Loucy (cell line): ENCODE measurements around the gene TAF4.

Experiments
- EZH2phosphoT487 ChIP-seq: fragments of 200-600 bp; IDR thresholded peaks from 2 replicates; pipeline ENCODE4 v1.6.1; 2018; ENCODE audit warnings: antibody characterized with exemption, mild to moderate bottlenecking, moderate library complexity, borderline replicate concordance
- TF ChIP-seq, protein P1 (sequence below): fragments of 200-600 bp; sonication (generic); conservative IDR thresholded peaks from 2 replicates; pipeline ENCODE4 v1.5.1; 2014; ENCODE audit warnings: mild to moderate bottlenecking, antibody characterized with exemption, low read length

DNA sequence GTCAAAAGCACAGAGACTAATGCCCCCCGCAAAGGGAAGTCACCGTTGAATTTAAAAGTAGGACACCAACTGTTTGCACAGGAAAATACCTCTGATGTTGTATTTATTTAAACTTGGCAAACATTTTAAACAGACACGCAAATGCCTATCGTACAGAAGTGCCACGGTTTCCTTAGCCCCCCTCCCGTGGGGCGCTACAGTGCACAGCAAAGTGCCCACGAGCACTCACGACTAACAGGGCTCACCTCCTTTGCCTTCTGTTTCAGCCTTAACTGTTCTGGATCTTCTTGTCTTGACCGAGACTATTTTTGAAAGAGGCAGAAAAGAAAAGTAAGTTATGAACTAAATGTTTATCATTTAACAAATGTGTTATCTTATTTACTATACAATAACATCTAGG, 67.8 kb downstream of the TAF4 start:
- TF ChIP-seq, protein P1, sequence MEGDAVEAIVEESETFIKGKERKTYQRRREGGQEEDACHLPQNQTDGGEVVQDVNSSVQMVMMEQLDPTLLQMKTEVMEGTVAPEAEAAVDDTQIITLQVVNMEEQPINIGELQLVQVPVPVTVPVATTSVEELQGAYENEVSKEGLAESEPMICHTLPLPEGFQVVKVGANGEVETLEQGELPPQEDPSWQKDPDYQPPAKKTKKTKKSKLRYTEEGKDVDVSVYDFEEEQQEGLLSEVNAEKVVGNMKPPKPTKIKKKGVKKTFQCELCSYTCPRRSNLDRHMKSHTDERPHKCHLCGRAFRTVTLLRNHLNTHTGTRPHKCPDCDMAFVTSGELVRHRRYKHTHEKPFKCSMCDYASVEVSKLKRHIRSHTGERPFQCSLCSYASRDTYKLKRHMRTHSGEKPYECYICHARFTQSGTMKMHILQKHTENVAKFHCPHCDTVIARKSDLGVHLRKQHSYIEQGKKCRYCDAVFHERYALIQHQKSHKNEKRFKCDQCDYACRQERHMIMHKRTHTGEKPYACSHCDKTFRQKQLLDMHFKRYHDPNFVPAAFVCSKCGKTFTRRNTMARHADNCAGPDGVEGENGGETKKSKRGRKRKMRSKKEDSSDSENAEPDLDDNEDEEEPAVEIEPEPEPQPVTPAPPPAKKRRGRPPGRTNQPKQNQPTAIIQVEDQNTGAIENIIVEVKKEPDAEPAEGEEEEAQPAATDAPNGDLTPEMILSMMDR: no peak
- no peak for TF ChIP-seq EZH2phosphoT487
